T-helper 9 cell (primary cell): ENCODE results near the gene TOMM20.
"Not testable (repeated sequence)": the region's sequence is repeated elsewhere in the genome, so short reads cannot be mapped to it uniquely, and the experiment has no call there.

Experiments
- DNase-seq: peaks from one replicate; pipeline ENCODE4 v3.0.0-alpha.2; 2020
- total RNA-seq, 2 donors: gene quantifications; one replicate each; lab custom pipeline; 2026; lab: John Stamatoyannopoulos, UW

TOMM20 gene
- total RNA-seq: 159 to 214 reads per million in 2 donors

DNA sequence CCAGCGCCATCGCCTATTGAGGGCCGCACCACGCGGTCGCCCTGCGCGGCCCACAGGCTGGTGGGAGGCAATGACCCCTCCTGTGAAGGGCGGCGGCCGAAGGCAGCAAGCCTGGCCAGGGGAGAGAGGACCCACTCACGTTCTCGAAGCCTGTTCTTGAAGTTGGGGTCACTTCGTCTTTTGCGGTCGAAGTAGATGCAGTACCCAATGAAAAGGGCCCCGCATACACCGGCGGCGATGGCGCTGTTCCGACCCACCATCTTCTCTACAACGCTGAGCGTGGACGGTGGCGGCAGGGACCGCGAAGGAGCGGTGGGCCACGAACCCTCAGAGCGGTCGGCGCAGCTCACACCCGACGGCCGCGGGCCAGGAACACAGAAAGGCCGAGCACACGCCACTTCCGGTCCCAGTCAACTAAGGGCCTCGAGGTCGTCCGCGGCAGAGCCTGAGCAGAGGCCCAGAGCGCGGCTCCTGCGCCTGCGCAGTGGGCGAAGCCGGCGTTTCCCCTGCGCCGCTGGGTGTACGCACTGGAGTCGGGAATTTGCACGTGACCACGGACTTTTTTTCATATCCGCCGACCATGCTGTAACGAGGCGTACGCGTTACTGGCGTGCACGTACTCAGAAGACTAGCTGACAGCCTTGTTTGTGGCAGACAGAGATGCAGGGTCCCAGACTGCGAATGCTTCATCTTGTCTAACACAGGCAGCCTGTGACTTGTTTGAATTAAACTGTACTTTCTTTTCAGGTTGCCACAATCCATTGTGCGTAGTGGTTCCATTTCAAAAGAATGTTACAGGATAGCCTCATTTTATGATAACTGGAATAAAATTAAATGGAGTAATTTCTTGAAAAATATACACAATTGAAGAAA, at the start of gene TOMM20:
Gene TOMM20 (minus strand): TSS at position 382 of the 873 bp plus-strand sequence. CDS start 122 bp downstream, at position 260.
- DNase-seq: peak; percentile 87

DNA sequence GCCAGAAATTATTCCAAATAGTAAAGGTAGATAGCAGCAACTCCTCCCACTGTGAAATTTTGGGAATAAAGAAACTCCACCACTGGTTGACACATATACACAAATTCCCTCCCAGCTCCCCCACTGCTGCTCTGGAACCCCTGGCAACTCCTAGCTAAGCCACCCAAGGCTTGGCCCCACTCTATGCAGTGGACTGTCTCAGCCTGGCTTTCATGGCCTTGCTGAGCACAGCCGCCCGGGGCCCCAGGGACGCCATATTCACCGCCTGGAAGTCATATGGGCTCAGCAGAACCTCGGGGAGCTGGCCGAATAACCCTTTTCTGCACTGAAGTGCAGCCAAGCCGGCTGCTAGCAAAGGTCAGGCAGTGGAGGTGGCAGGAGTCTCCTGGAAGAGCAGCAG, 47.8 kb upstream of the TOMM20 start:
- no peak for DNase-seq

DNA sequence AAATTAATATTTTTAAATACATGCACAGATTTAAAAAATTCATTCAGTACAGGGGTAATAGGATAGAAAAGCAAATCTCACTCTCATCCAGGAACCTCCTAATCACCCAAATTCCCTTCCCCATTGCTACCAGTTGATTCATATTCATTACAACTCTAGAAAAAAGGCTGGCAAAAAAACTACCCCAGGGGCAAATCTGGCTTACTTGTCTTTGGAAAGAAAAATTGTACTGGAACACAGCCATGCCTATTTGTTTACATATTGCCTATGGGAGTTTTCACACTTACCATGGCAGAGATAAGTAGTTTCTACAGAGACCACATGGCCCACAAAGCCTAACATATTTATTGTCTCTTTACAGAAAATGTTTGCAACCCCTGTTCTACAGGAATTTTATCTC, 41.3 kb upstream of the TOMM20 start:
- DNase-seq: no peak

DNA sequence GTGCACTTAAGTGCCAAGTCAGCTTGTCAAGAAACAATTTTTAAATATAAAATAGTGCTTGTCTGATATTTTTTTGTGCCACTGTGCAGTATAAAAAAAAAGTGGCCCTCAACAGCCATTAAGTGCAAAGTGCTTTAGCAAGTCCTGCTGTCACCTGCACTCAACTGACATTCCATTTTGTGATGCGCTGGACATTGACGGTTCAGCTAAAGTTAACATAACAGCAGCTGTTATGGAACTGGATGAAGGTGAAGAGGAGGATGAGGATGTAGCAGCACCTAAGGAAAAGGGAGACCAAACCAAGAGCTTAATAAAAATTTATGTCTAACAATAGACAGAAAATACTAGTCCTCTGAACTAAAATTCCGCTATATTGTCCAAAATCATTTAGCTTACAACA, 39.7 kb upstream of the TOMM20 start:
- no peak for DNase-seq

DNA sequence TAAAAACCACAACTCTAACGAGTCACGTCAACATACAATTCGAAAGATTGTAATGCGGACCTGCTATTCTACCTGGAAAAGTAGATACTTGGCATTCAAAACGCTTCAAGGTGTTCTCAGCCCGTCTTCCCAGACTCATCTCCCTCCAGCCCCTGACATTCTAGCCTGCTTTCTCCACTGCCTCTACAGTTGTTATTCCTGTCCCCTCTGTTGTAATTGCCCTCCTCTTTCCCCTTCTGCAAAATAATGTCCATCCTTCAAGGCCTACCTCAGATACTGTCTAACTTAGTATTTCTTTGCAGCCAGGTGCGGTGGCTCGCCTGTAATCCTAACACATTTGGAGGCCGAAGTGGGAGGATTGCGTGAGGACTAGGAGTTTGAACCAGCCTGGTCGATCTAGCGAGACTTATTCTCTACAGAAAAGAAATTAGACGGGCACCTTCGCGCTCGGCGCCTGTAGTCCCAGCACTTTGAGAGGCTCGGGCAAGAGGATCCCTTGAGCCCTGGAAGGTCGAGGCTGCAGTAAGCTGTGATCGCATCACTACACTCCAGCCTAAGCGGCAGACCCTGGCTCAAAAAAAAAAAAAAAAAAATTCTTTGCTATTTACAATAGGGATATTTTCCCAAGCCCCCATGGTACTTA, 33.2 kb upstream of the TOMM20 start:
- no peak for DNase-seq

DNA sequence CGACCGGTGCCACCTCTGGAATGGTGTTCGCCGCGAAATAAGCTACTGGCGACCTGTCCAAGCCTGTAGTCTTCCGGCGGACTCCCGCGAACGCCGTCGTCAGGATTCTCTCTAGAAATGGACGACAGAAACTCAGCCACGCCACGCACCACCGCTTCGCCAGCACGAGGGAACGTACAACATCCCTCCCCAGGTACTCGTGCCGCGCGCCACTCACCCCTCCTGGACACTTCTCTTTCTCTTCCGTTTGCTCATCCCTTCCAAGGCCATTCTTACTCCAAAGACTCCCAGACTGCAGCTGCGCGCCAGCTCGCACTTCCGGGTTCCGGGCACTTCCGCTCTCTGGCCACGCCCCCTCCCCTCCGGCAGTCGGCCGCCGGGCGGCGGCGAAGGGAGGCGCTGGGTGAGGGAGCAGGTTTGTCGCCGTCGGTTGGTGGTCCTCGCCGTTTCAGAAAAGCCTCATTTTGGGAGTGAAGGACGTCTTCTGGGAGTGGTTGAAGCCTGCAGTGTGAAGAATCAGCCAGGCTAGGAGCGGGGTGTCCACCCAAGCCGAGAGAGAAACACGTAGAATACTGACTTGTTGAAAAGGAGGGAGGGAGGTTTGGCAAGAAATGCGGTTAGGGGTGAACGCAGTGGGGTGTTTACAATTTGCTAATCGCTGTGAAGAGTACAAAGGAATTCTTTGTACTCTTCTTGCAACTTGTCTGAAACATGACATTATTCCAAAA, 32.5 kb upstream of the TOMM20 start, which contains the start of gene RBM34:
Gene RBM34 (minus strand): TSS at position 294 of the 728 bp plus-strand sequence. CDS start 24 bp downstream, at position 270.
- peak; percentile 92 for DNase-seq

DNA sequence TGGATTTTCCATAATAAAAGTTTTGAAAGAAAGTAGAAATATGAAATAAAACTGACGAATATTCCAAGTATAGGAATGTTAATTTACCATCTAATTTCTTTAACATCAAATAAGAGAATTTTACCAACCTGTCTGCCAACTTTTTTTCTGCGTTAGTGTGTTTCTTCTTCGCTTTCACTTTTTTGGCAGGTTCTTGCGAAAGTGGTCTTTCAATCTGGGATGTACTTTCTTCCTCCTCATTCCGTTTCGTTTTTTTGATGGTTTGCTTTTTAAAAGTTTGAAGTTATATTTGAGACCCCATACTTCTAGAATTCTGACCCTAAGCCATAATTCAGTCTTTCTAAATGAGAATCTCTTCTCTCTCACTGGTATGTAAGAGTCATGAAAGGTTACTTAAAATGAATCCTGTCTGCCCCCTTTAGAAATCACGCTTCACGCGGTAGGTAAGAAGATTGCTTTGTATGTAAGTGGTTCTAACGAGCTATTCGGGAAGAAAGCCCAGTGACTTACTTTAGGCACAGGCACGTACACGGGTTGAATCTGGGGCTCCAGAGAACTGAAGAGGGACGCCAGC, 31.8 kb upstream of the TOMM20 start:
- DNase-seq: no peak

DNA sequence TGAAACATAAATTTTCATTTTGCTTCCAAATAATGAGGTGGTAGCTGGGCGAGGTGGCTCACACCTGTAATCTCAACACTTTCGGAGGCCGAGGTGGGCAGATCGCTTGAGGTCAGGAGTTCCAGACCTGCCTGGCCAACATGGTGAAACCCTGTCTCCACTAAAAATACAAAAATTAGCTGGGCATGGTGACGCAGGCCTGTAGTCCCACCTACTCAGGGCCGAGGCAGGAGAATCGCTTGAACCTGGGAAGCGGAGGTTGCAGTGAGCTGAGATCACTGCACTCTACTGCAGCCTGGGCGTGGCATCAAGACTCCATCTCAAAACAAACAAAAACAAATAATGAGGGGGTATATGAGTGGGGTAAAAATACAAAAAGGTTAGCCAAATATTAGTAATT, 31.3 kb upstream of the TOMM20 start:
- not testable (repeated sequence) for DNase-seq

DNA sequence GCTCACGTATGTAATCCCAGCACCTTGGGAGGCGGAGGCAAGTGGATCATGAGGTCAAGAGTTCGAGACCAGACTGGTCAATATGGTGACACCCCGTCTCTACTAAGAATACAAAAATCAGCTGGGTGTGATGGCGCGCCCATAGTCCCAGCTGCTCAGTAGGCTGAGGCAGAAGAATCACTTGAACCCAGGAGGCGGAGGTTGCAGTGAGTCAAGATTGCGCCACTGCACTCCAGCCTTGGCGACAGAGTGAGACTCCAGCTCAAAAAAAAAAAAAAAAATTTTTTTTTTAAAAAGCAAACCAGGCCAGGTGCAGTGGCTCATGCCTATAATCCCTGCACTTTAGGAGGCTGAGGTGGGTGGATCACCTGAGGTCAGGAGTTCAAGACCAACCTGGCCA, 30.6 kb upstream of the TOMM20 start:
- DNase-seq: not testable (repeated sequence)

DNA sequence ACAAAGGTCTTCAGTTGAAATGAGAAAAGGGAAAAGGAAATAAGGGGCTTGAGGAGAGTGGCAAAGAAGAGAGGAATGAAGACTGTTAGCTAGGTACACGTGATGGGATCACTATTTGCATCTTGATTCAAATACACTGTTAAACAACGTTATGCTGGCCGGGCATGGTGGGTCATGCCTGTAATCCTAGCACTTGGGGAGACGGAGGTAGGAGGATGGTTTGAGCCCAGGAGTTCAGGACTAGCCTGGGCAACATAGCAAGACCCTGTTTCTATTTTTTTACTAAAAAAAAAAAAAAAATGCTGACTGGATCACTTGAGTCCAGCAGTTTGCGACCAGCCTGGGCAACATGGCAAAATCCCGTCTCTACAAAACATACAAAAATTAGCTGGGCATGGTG, 30.0 kb upstream of the TOMM20 start:
- no peak for DNase-seq

DNA sequence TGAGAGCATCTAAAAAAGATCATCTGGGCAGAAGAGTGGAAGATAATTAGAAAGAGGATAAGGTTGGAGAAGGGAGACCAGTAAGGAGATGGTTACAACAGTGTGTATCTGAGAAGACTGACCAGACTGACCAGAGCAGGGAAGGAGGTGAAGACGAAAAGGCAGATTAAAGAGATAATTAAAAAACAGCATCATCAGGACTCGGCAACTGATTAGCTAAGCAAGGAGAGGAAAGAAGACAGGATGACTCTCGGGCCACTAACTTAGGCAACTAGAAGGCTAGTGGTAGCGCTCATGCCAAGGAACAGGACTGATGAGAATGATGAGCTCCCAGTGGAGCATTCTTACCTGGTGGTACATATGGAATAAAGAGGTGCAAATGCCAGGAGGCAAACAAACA, 28.5 kb upstream of the TOMM20 start:
- no peak for DNase-seq

DNA sequence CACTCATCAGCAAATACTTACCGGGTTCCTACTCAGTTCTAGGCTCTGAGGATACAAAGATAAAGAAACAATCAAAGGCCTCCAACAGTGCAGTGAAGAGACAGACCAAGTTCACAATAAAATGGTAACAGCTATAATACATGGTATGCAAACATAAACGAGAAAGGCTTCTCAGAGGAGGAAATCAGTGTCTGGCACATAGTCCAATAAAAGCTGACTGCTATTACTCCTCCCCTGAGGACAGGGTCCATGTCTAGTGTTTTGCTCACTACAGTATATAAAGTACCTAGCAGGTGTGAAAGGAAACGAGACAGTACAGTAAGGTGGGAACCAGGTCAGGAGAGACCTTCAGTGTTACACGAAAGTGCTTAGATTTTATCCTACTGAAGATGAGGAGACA, 28.1 kb upstream of the TOMM20 start:
- no peak for DNase-seq

DNA sequence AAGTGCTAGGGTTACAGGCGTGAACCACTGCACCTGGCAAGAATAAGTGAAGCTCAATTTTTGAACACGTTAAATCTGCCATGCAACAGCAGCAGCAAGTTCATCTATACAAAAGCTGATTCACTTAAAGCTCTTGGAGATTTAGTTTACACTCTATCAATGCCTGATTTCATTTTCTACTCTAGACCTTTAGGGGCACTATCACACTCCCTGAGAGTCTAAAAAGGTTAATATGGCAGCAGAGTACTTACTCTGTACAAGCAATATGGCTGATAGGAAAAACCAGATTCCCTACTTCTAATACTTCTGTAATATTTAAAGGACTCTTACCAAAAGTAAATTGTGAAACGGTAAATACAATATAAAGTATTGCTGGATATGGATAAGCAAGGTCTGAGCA, 27.6 kb upstream of the TOMM20 start:
- no peak for DNase-seq

DNA sequence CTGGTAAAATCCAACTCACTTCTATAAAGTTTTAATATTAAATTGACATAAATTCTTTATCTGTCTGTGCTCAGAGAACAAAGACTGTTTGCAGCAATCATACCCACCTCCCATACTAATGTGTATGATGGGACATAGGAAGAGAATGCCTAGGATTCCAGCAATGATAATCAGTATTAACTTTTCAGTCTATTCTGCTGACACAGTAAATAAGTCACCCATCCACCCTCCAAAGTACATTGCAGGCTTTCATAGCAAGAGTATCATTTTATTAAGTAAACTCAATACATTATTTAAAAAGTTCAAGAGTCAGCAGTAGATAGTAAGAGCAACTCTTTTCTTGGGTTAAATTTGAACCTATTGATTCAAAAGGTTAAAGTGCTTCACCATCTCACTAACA, 23.6 kb upstream of the TOMM20 start:
- DNase-seq: no peak

DNA sequence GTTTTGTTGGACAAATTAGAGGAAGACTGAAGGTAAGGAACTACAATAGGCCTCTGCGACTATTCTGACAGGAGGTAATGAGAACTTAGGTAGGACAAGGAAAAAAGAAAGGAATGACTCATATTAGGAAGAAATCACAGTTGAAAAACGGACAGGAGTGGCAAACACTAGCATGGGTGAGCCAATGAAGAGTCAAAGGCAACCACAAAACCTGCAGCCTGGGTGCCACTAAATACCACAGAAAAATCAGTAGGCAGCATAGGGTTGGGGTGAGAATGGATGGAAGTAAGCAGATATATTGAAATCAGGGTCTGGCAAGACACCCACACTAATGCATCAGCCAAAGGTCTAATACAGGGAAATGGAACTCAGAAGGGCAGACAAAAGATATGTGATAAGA, 22.4 kb upstream of the TOMM20 start:
- no peak for DNase-seq

DNA sequence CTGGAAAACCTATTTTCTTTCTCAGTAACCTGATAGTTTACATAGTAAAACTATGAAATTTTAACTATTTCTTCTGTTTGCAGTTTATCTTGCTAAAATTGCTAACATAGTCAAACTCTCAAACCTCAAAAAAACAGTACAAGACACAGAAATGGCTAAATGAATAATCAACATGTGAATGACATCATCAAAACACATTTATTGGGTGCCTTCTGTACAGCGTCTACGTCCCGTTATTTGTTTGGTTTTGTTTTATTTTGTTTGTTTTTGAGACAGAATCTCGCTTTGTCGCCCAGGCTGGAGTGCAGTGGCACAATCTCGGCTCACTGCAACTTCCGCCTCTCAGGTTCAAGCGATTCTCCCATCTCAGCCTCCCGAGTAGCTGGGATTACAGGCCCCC, 21.2 kb upstream of the TOMM20 start:
- no peak for DNase-seq

DNA sequence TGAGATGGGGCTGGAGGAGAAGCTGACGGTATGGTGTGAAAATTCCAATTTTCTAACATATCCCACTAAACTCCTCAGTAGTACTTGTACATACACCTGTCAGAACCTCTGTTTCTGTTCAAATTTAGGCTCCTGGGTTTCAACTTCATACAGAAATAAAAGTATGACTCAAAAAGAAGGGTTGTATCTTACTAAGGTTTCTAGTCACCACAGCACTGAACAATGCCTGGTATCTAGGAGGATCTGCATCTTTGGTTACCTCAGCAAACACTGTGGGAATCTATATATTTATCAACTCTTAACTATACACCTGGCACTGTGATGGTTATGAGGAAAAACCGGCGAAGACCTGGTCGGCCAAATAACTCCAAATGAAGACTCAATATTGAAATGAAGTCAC, 18.6 kb upstream of the TOMM20 start:
- no peak for DNase-seq

DNA sequence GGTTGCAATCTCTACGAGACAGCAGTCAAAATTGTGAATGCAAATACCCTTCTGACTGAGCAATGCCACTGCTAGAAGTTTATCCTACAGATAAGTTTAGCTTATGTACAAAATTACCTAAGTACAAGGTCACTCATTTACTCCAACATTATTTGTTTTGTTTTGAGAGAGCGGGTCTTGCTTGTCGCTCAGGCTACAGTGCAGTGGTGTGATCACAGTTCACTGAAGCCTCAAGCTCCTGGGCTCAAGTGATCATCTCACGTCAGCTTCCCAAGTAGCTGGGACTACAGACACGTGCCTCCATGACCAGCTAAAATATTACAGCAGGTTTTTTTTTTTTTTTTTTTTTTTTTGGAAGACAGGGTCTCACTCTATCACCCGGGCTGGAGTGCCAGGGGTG, 17.0 kb upstream of the TOMM20 start:
- no peak for DNase-seq

DNA sequence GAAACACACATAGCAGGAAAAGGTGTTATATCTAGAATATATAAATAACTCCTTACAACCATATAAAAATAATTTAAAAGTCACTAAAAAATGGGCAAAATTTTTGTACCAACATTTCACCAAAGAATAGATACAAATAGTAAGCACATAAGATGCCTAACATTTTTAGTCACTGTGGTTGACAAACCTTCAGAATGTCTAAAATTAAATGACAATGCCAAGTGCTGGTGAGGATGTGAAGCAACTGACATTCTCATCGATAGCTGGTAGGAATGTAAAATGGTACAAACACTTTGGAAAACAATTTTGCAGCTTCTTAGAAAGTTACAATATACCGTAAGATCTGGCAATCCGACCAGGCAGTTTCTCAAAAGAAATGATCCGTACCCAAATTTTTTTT, 14.4 kb upstream of the TOMM20 start:
- no peak for DNase-seq

DNA sequence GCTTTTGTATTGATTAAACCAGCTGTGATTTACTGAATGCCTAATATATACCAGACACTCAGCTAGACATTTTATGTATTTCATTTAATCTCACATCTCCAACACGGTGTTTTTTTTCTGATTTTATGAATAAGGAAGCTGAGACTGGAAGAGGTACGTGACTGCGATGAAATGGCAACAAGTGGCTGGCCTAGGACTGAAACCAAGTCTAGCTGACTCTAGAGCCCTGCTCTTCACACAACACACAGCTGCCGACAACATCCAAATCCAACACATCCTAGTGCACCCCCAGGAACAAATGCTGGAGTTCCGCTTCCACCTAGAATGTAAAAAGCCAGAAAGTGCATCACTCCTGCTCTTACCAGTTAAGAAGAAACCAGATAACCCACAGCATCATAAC, 10.7 kb upstream of the TOMM20 start:
- DNase-seq: no peak

DNA sequence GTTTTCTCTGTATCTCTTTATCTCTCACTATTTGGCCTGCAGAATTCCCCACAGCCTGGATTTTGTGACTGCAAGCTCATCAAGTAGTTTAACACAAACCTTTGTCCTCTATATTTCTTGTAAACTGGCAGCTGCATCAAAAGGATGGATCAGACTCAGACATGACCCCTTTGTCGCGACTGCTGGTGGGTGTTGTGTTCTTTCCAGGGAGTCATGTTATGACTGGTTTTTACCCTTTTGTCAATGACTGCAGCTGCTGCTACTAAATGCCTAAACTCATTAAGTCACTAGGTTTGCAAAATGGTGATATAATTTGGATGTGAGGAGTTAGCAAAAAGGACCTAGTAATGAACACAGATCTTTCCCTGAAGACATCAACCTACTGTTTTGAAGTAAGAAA, 10.2 kb upstream of the TOMM20 start:
- no peak for DNase-seq

DNA sequence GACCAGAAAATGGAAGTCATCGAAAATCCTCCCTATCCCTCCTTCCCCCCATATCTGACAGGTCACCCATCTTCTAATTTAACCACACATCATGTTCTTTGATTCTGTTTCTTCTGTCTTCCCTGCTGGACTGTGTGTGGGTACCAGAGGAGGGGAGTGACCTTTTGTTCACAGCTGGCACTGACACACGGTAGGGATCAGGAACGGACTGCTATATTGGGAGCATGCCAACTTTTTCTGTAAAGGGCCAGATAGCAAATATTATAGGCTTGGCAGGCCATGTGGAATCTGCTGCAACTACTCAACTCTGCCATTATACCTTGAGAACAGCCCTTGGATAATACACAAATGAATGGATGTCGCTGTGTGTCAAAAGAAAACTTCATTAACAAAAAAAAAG, 7.5 kb upstream of the TOMM20 start:
- DNase-seq: no peak

DNA sequence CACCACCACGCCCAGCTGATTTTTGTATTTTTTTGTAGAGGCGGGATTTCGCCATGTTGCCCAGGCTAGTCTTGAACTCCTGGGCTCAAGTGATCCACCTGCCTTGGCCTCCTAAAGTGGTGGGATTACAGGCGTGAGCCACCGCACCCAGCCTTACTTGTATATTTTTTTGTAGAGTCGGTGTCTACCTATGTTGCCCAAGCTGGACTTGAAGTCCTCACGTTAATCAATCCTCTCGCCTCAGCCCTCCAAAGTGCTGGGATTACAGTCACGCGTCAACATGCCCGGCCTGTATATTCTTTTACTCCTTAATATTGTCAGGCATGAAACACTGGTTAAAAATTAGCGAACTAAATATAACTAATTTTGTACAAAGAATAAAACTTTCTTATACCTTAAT, 5.5 kb upstream of the TOMM20 start:
- DNase-seq: no peak
